OCI-LY3 (cell line): ENCODE results near the gene CCDC24.

Source experiments
- H2AFZ ChIP-seq: fragments of 200-600, 300-600 bp; shearing (Covaris generic); 2 replicates; pipeline ENCODE4 v1.6.0; 2014; ENCODE audit warnings: antibody characterized with exemption, low read depth, low read length
- H3K27ac ChIP-seq: fragments of 200-600, 300-600 bp; sonication (generic); 2 replicates; pipeline ENCODE4 v1.5.1; 2014; ENCODE audit warnings: mild to moderate bottlenecking, low read length, moderate library complexity, mixed read lengths
- H3K27me3 ChIP-seq: fragments of 200-600, 300-600 bp; sonication (generic); 2 replicates; pipeline ENCODE4 v1.6.1; 2014; ENCODE audit warnings: low read depth, low read length, mixed read lengths
- H3K36me3 ChIP-seq: fragments of 200-600, 300-600 bp; sonication (generic); replicated peaks from 2 replicates; pipeline ENCODE3; 2014; ENCODE audit warnings: low read depth, low read length, mixed read lengths
- H3K4me1 ChIP-seq: fragments of 300-600, 200-600 bp; sonication (generic); 2 replicates; pipeline ENCODE4 v1.6.1; 2014; ENCODE audit warnings: low read length, mixed read lengths
- H3K4me2 ChIP-seq: fragments of 200-600, 300-600 bp; sonication (generic); 2 replicates; pipeline ENCODE4 v1.6.1; 2014; ENCODE audit warnings: low read length, mixed read lengths
- H3K4me3 ChIP-seq: fragments of 300-600, 200-600 bp; sonication (generic); 2 replicates; pipeline ENCODE4 v1.5.1; 2014; ENCODE audit warnings: antibody characterized with exemption, mild to moderate bottlenecking, low read length, moderate library complexity
- H3K79me2 ChIP-seq: fragments of 300-600, 200-600 bp; shearing (Covaris generic); 2 replicates; pipeline ENCODE4 v1.6.1; 2014; ENCODE audit warnings: mild to moderate bottlenecking, low read length, mixed read lengths
- H3K9ac ChIP-seq: fragments of 300-600, 200-600 bp; shearing (Covaris generic); 2 replicates; pipeline ENCODE4 v1.6.0; 2014; ENCODE audit warnings: mild to moderate bottlenecking, low read length, moderate library complexity
- H3K9me3 ChIP-seq: fragments of 200-600, 300-600 bp; shearing (Covaris generic); 2 replicates; pipeline ENCODE4 v1.6.1; 2014; ENCODE audit warnings: low read length, mixed read lengths; ENCODE audit not compliant: insufficient read depth
- H4K20me1 ChIP-seq: fragments of 200-600, 300-600 bp; sonication (generic); 2 replicates; pipeline ENCODE4 v1.6.1; 2016; ENCODE audit warnings: low read length, mixed read lengths; ENCODE audit not compliant: insufficient read depth
- EZH2phosphoT487 ChIP-seq: fragments of 200-600 bp; shearing (Covaris generic); IDR thresholded peaks from 2 replicates; pipeline ENCODE4 v1.6.1; 2018; ENCODE audit warnings: antibody characterized with exemption, mixed run types, low read depth
- TF ChIP-seq, protein P1 (sequence below): fragments of 200-600, 300-600 bp; sonication (generic); IDR thresholded peaks from 2 replicates; pipeline ENCODE4 v1.5.1; 2014; ENCODE audit warnings: antibody characterized with exemption, low read length, low read depth

The CCDC24 gene

DNA sequence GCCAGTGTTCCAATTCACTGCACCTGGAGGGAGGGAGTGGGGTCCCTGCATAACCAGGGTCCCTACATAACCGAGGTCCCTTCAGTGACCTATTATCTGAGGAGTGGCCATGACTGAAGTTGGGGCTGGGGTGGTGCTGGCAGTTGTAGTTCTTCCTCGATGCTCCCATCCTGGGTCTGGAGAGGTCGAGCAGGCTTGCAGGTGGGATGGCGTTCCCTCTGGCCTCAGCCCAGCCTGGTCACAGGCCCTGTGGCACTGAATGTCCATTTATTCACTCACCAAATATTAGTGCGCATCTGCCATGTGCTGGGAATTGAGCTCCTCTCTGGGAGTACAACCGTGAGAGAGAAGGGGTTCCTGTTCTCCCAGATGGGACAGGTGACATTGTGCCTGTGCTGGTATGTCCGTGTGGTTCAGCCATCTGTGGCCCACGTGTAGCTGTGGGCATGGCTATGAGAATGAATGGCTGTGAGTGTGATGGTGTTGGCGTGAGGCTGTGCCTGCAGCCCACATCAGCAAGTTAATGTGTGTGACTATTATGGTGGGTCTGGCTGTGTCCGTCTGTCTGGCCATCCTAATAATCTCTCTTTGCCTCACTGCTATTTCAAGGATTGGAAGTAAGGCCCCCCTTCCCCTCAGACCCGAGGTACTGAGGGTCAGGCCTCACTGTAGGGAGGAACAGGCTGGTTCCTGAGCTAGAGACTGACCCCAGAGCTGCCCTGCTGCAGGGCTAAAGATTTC is 43.7 kb downstream of the CCDC24 start:
- Histone ChIP-seq H3K4me1 (peaks cover 15% of the 10 kb centered on the region), H3K9ac (no peak overlapping the region), H3K27ac (no peak overlapping the region), H3K4me3 (no peak overlapping the region), H2AFZ (no peak overlapping the region), H3K36me3 (no peaks in the 10 kb centered on the region), H3K79me2 (no peaks in the 10 kb centered on the region), H3K27me3 (no peaks in the 10 kb centered on the region), H3K4me2 (no peak overlapping the region), H4K20me1 (no peaks in the 10 kb centered on the region), H3K9me3 (no peaks in the 10 kb centered on the region)
- TF ChIP-seq, protein P1, sequence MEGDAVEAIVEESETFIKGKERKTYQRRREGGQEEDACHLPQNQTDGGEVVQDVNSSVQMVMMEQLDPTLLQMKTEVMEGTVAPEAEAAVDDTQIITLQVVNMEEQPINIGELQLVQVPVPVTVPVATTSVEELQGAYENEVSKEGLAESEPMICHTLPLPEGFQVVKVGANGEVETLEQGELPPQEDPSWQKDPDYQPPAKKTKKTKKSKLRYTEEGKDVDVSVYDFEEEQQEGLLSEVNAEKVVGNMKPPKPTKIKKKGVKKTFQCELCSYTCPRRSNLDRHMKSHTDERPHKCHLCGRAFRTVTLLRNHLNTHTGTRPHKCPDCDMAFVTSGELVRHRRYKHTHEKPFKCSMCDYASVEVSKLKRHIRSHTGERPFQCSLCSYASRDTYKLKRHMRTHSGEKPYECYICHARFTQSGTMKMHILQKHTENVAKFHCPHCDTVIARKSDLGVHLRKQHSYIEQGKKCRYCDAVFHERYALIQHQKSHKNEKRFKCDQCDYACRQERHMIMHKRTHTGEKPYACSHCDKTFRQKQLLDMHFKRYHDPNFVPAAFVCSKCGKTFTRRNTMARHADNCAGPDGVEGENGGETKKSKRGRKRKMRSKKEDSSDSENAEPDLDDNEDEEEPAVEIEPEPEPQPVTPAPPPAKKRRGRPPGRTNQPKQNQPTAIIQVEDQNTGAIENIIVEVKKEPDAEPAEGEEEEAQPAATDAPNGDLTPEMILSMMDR, result no peak
- TF ChIP-seq EZH2phosphoT487, result no peak

DNA sequence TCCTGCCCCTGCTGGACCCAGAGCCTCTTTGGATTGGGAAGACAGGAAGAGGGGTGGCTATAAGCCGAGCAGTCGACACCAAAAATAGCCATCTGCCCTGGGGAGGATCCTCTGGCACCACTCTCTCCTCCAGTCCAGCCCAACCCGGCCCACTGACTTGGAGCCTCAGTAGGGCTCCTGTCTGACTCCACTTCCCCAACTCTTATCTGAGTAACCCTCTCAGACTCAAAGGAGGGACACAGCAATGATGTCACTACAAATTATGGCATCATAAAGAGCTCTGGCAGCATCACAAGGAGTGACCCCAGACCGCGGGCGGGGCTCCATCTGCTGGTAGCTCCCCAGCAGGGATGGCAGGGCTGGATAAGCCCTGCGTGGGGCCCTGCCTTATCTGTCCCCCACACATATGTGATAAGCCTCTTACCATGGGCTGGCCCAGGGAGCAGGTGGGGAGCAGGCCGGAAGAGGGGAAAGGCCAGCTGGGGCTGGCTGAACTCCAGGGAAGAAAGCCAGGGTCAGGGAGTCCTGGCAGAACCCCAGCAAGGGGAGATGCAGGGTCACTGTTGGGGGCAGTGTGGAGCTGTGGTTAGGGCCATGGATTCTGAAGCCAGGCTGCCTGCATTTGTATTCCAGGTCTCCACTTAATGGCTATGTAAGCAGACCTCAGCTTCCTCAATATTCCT is 44.5 kb downstream of the CCDC24 start:
- no peak overlapping the region for H3K27ac ChIP-seq
- H3K9ac ChIP-seq, result no peak overlapping the region
- no peak overlapping the region for H3K4me3 ChIP-seq
- no peaks in the 10 kb centered on the region for H3K79me2 ChIP-seq
- no peaks in the 10 kb centered on the region for H4K20me1 ChIP-seq
- TF ChIP-seq EZH2phosphoT487, result no peak
- TF ChIP-seq, protein P1, result 0 out of 2 replicates have a peak, but pooled peaks have one; percentile 16
- H3K9me3 ChIP-seq, result no peaks in the 10 kb centered on the region
- peaks cover 21% of the 10 kb centered on the region for H3K4me1 ChIP-seq
- no peak overlapping the region for H3K4me2 ChIP-seq
- no peaks in the 10 kb centered on the region for H3K27me3 ChIP-seq
- H3K36me3 ChIP-seq, result no peaks in the 10 kb centered on the region
- H2AFZ ChIP-seq, result no peak overlapping the region

DNA sequence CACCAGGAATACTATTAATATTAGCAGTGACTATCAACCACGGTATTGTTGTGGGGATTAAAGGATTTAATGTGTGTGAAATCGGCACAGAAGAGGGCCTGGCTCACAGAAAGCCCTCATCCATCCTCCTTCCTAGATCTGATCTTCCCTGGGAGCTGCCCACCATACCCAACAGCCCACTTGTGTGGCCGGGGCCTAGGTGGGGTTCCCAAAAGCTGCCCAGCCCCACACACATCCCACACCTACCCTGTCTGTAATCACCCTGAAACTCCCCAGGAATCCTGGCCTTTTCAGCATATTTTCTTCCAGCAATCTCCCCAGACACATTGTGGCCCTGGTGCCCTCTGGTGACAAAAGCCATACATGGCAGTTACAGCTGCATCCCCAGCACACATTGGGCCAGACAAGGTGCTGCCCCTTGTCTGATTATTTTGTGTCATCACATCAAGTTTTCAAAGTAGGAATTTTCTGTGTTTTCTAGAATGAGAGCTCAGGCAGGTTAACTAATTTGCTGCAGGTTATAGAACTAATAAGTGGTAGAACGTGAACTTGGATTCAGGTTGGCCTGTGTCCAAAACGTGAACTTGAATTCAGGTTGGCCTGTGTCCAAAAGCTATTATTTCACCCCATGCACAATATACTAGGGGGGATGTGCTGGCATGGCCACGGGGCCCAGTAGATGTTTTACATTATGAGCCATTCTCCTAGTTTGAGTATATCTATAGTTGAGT is 45.2 kb downstream of the CCDC24 start:
- Histone ChIP-seq H3K4me3 (no peak overlapping the region), H2AFZ (no peak overlapping the region)
- no peak for TF ChIP-seq EZH2phosphoT487
- TF ChIP-seq, protein P1, result peak; percentile 72

DNA sequence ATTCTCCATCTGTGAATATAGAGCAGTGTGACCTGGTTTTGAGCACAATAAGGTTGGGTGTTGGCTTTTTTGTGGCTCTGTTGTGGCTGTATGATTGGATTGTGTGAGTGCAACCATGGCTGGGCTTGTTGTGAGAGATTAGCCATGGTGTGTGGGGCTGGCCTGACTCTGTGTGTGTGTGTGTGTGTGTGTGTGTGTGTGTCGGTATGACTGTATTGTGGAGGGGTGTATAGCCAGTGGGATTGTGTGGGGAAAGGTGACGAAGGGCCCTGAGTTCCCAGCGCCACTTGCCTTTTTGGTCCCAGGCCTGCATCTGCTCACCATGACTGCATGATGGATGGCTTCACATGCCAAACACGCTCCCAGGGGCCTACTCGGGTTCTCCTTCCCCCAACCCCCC is 45.8 kb downstream of the CCDC24 start:
- Histone ChIP-seq H3K4me3 (no peak overlapping the region), H3K9ac (no peak overlapping the region), H3K79me2 (no peaks in the 10 kb centered on the region), H3K27ac (no peak overlapping the region), H2AFZ (no peak overlapping the region), H4K20me1 (no peaks in the 10 kb centered on the region), H3K27me3 (no peaks in the 10 kb centered on the region), H3K9me3 (no peaks in the 10 kb centered on the region), H3K4me2 (peak overlapping the region; percentile 31; the same call in 1 of the 2 replicates), H3K36me3 (no peaks in the 10 kb centered on the region), H3K4me1 (peaks cover 21% of the 10 kb centered on the region)
- TF ChIP-seq, protein P1, result no peak
- TF ChIP-seq EZH2phosphoT487, result no peak

More for the DNA sequence above, 45.2 kb downstream of the CCDC24 start:
- Histone ChIP-seq H3K4me2 (peak overlapping the region; percentile 31), H3K79me2 (no peaks in the 10 kb centered on the region), H3K9me3 (no peaks in the 10 kb centered on the region), H3K36me3 (no peaks in the 10 kb centered on the region), H3K27me3 (no peaks in the 10 kb centered on the region), H3K4me1 (peaks cover 24% of the 10 kb centered on the region), H3K9ac (no peak overlapping the region), H3K27ac (no peak overlapping the region), H4K20me1 (no peaks in the 10 kb centered on the region)
